Measurements from ENCODE around the gene VN1R5.
A peak's percentile ranks its signal among the peaks of the same experiment; 100 is the strongest.

The VN1R5 gene

GRCh38 chr1:247281001-247281574 is 25.2 kb downstream of the VN1R5 start:
- Histone ChIP-seq H3K14ac (ENCODE audit: low read length) (no peak overlapping the region), H2BK12ac (ENCODE audit: low read length) (no peak overlapping the region), H3K36me3 (replicated peaks in 1 of 2; ENCODE audit: control insufficient read depth in 2 of 2, insufficient read depth in 2 of 2, low read length in 2 of 2) (no peaks in the 10 kb centered on the region), H3K27ac (replicated peaks; ENCODE audit: low read length) (no peak overlapping the region), H2AFZ (ENCODE audit: low read length) (no peak overlapping the region), H4K91ac (ENCODE audit: low read depth, low read length, poor library complexity) (no peak overlapping the region), H3K18ac (ENCODE audit: low read length) (no peak overlapping the region), H3K9me3 (replicated peaks in 1 of 2; ENCODE audit: control insufficient read depth in 2 of 2, insufficient read depth in 1 of 2, low read depth in 1 of 2, low read length in 2 of 2) (peaks cover 0 to 2% of the 10 kb centered on the region in 2 donors), H2BK5ac (ENCODE audit: low read length) (no peak overlapping the region), H3K27me3 (ENCODE audit: control insufficient read depth in 3 of 3, insufficient read depth in 3 of 3, low read depth in 1 of 3, low read length in 3 of 3) (no peaks in the 10 kb centered on the region), H3K4me3 (ENCODE audit: low read length in 2 of 2) (no peak overlapping the region), H2BK120ac (ENCODE audit: low read depth, low read length) (no peak overlapping the region), H3K9ac (ENCODE audit: low read depth, low read length, poor library complexity) (no peak overlapping the region), H4K8ac (ENCODE audit: low read depth, low read length) (no peak overlapping the region), H3K23ac (ENCODE audit: low read depth, low read length, poor library complexity) (peak overlapping the region; percentile 35), H2BK15ac (ENCODE audit: low read length) (no peak overlapping the region), H3K79me1 (ENCODE audit: low read depth, low read length) (no peaks in the 10 kb centered on the region), H3K4me1 (ENCODE audit: control insufficient read depth in 2 of 2, insufficient read depth in 1 of 2, low read depth in 1 of 2, low read length in 2 of 2) (peaks cover 0 to 1% of the 10 kb centered on the region in 2 donors), H2AK5ac (ENCODE audit: low read depth, low read length) (no peak overlapping the region), H3K4me2 (ENCODE audit: insufficient read depth, low read length, poor library complexity, severe bottlenecking) (no peak overlapping the region), H3K4ac (ENCODE audit: low read length) (no peak overlapping the region)
- no peak for DNase-seq (ENCODE audit: low spot score)
- no CpG with 5 or more reads among the region's 5 CpGs for WGBS, 2 donors (ENCODE audit: extremely low coverage in 2 of 2, insufficient read length in 2 of 2, insufficient replicate concordance in 1 of 2)

- Histone ChIP-seq H2BK120ac (ENCODE audit: low read depth, low read length) (no peak overlapping the region), H3K14ac (ENCODE audit: low read length) (no peak overlapping the region), H3K27me3 (ENCODE audit: control insufficient read depth in 3 of 3, insufficient read depth in 3 of 3, low read depth in 1 of 3, low read length in 3 of 3) (no peaks in the 10 kb centered on the region), H3K36me3 (replicated peaks in 1 of 2; ENCODE audit: control insufficient read depth in 2 of 2, insufficient read depth in 2 of 2, low read length in 2 of 2) (no peaks in the 10 kb centered on the region), H3K18ac (ENCODE audit: low read length) (no peak overlapping the region), H3K4me3 (ENCODE audit: low read length in 2 of 2) (no peak overlapping the region), H4K91ac (ENCODE audit: low read depth, low read length, poor library complexity) (no peak overlapping the region), H3K9me3 (replicated peaks in 1 of 2; ENCODE audit: control insufficient read depth in 2 of 2, insufficient read depth in 1 of 2, low read depth in 1 of 2, low read length in 2 of 2) (peaks cover 0 to 8% of the 10 kb centered on the region in 2 donors), H3K9ac (ENCODE audit: low read depth, low read length, poor library complexity) (no peak overlapping the region), H3K4me1 (ENCODE audit: control insufficient read depth in 2 of 2, insufficient read depth in 1 of 2, low read depth in 1 of 2, low read length in 2 of 2) (peaks cover 0 to under 1% of the 10 kb centered on the region in 2 donors), H2AFZ (ENCODE audit: low read length) (no peak overlapping the region), H3K27ac (replicated peaks; ENCODE audit: low read length) (no peak overlapping the region), H4K8ac (ENCODE audit: low read depth, low read length) (peak overlapping the region; percentile 23), H3K79me1 (ENCODE audit: low read depth, low read length) (no peaks in the 10 kb centered on the region), H2BK15ac (ENCODE audit: low read length) (no peak overlapping the region), H2BK12ac (ENCODE audit: low read length) (no peak overlapping the region), H2BK5ac (ENCODE audit: low read length) (no peak overlapping the region), H3K4ac (ENCODE audit: low read length) (no peak overlapping the region), H3K4me2 (ENCODE audit: insufficient read depth, low read length, poor library complexity, severe bottlenecking) (no peak overlapping the region), H3K23ac (ENCODE audit: low read depth, low read length, poor library complexity) (no peak overlapping the region), H2AK5ac (ENCODE audit: low read depth, low read length) (no peak overlapping the region)
- no peak for DNase-seq (ENCODE audit: low spot score)
- no CpG with 5 or more reads among the region's 23 CpGs for WGBS, 2 donors (ENCODE audit: extremely low coverage in 2 of 2, insufficient read length in 2 of 2, insufficient replicate concordance in 1 of 2)
These were observed 30.3 kb downstream of the VN1R5 start for GRCh38 chr1:247286134-247286670.

GRCh38 chr1:247287460-247287859 is 31.6 kb downstream of the VN1R5 start:
- Histone ChIP-seq H2BK12ac (ENCODE audit: low read length) (no peak overlapping the region), H3K9ac (ENCODE audit: low read depth, low read length, poor library complexity) (no peak overlapping the region), H3K27ac (replicated peaks; ENCODE audit: low read length) (no peak overlapping the region), H3K4ac (ENCODE audit: low read length) (no peak overlapping the region), H3K23ac (ENCODE audit: low read depth, low read length, poor library complexity) (no peak overlapping the region), H2AFZ (ENCODE audit: low read length) (no peak overlapping the region), H4K8ac (ENCODE audit: low read depth, low read length) (no peak overlapping the region), H3K36me3 (replicated peaks in 1 of 2; ENCODE audit: control insufficient read depth in 2 of 2, insufficient read depth in 2 of 2, low read length in 2 of 2) (no peaks in the 10 kb centered on the region), H3K18ac (ENCODE audit: low read length) (no peak overlapping the region), H3K4me2 (ENCODE audit: insufficient read depth, low read length, poor library complexity, severe bottlenecking) (no peak overlapping the region), H3K9me3 (replicated peaks in 1 of 2; ENCODE audit: control insufficient read depth in 2 of 2, insufficient read depth in 1 of 2, low read depth in 1 of 2, low read length in 2 of 2) (peaks cover 0 to 8% of the 10 kb centered on the region in 2 donors), H3K27me3 (ENCODE audit: control insufficient read depth in 3 of 3, insufficient read depth in 3 of 3, low read depth in 1 of 3, low read length in 3 of 3) (no peaks in the 10 kb centered on the region), H3K4me3 (ENCODE audit: low read length in 2 of 2) (no peak overlapping the region), H3K14ac (ENCODE audit: low read length) (no peak overlapping the region), H3K4me1 (ENCODE audit: control insufficient read depth in 2 of 2, insufficient read depth in 1 of 2, low read depth in 1 of 2, low read length in 2 of 2) (peaks cover 0 to 2% of the 10 kb centered on the region in 2 donors), H2AK5ac (ENCODE audit: low read depth, low read length) (no peak overlapping the region), H4K91ac (ENCODE audit: low read depth, low read length, poor library complexity) (no peak overlapping the region), H2BK120ac (ENCODE audit: low read depth, low read length) (no peak overlapping the region), H2BK5ac (ENCODE audit: low read length) (no peak overlapping the region), H2BK15ac (ENCODE audit: low read length) (no peak overlapping the region), H3K79me1 (ENCODE audit: low read depth, low read length) (no peaks in the 10 kb centered on the region)
- WGBS, 2 donors (ENCODE audit: extremely low coverage in 2 of 2, insufficient read length in 2 of 2, insufficient replicate concordance in 1 of 2) = 100% methylated on average over 2 of the region's 14 CpGs; no CpG with 5 or more reads in 1 of the 2 donors
- no peak for DNase-seq (ENCODE audit: low spot score)

- H3K36me3 ChIP-seq (replicated peaks in 1 of 2; ENCODE audit: control insufficient read depth in 2 of 2, insufficient read depth in 2 of 2, low read length in 2 of 2) = no peaks in the 10 kb centered on the region
- no peak for DNase-seq (ENCODE audit: low spot score)
These were observed 32.5 kb downstream of the VN1R5 start for GRCh38 chr1:247288341-247288740.

More at GRCh38 chr1:247288341-247288740, 32.5 kb downstream of the VN1R5 start:
- H4K91ac ChIP-seq (ENCODE audit: low read depth, low read length, poor library complexity) = no peak overlapping the region
- peak overlapping the region; percentile 43 for H4K8ac ChIP-seq (ENCODE audit: low read depth, low read length)
- H2BK15ac ChIP-seq (ENCODE audit: low read length) = no peak overlapping the region
- no peak overlapping the region for H2AFZ ChIP-seq (ENCODE audit: low read length)
- no peak overlapping the region for H3K4ac ChIP-seq (ENCODE audit: low read length)
- H3K18ac ChIP-seq (ENCODE audit: low read length) = peak overlapping the region; percentile 57
- no peaks in the 10 kb centered on the region for H3K27me3 ChIP-seq (ENCODE audit: control insufficient read depth in 3 of 3, insufficient read depth in 3 of 3, low read depth in 1 of 3, low read length in 3 of 3)
- WGBS, 2 donors (ENCODE audit: extremely low coverage in 2 of 2, insufficient read length in 2 of 2, insufficient replicate concordance in 1 of 2) = no CpG with 5 or more reads among the region's 6 CpGs
- no peak overlapping the region for H2BK120ac ChIP-seq (ENCODE audit: low read depth, low read length)
- H2BK5ac ChIP-seq (ENCODE audit: low read length) = no peak overlapping the region
- H3K9me3 ChIP-seq (replicated peaks in 1 of 2; ENCODE audit: control insufficient read depth in 2 of 2, insufficient read depth in 1 of 2, low read depth in 1 of 2, low read length in 2 of 2) = peaks cover 0 to 8% of the 10 kb centered on the region in 2 donors
- no peak overlapping the region for H3K4me2 ChIP-seq (ENCODE audit: insufficient read depth, low read length, poor library complexity, severe bottlenecking)
- no peak overlapping the region for H3K9ac ChIP-seq (ENCODE audit: low read depth, low read length, poor library complexity)
- H2BK12ac ChIP-seq (ENCODE audit: low read length) = no peak overlapping the region
- no peak overlapping the region for H3K27ac ChIP-seq (replicated peaks; ENCODE audit: low read length)
- H3K4me3 ChIP-seq (ENCODE audit: low read length in 2 of 2) = peak overlapping the region in 1 of 2 donors; percentile 20
- no peak overlapping the region for H3K14ac ChIP-seq (ENCODE audit: low read length)
- H3K23ac ChIP-seq (ENCODE audit: low read depth, low read length, poor library complexity) = no peak overlapping the region
- no peaks in the 10 kb centered on the region for H3K79me1 ChIP-seq (ENCODE audit: low read depth, low read length)
- peaks cover 0 to 2% of the 10 kb centered on the region in 2 donors for H3K4me1 ChIP-seq (ENCODE audit: control insufficient read depth in 2 of 2, insufficient read depth in 1 of 2, low read depth in 1 of 2, low read length in 2 of 2)
- no peak overlapping the region for H2AK5ac ChIP-seq (ENCODE audit: low read depth, low read length)

Measured in neuronal stem cell (in vitro differentiated cells).